HUES48 (cell line): ENCODE measurements around the gene OSBP2.
"Not testable (repeated sequence)": the region's sequence is repeated elsewhere in the genome, so short reads cannot be mapped to it uniquely, and the experiment has no call there.

Source experiments
- H3K27ac ChIP-seq: one replicate; pipeline ENCODE4 v1.7.0; 2013; ENCODE audit warnings: low read depth, low read length, inconsistent platforms
- H3K27me3 ChIP-seq: 2 replicates; pipeline ENCODE4 v1.6.1; 2013; ENCODE audit warnings: mild to moderate bottlenecking, low read length; ENCODE audit not compliant: control insufficient read depth, insufficient read depth
- H3K36me3 ChIP-seq: 2 replicates; pipeline ENCODE4 v1.6.1; 2013; ENCODE audit warnings: low read length; ENCODE audit not compliant: control insufficient read depth, insufficient read depth
- H3K4me1 ChIP-seq: 2 replicates; pipeline ENCODE4 v1.6.1; 2013; ENCODE audit warnings: mild to moderate bottlenecking, low read length; ENCODE audit not compliant: control insufficient read depth, insufficient read depth
- H3K4me3 ChIP-seq: 2 replicates; pipeline ENCODE4 v1.5.1; 2013; ENCODE audit warnings: mild to moderate bottlenecking, low read depth, low read length
- H3K9ac ChIP-seq: 2 replicates; pipeline ENCODE4 v1.6.1; 2013; ENCODE audit warnings: mild to moderate bottlenecking, low read depth, low read length, moderate library complexity
- H3K9me3 ChIP-seq: 2 replicates; pipeline ENCODE4 v1.6.1; 2013; ENCODE audit warnings: low read length; ENCODE audit not compliant: control insufficient read depth, insufficient read depth

The OSBP2 gene

DNA sequence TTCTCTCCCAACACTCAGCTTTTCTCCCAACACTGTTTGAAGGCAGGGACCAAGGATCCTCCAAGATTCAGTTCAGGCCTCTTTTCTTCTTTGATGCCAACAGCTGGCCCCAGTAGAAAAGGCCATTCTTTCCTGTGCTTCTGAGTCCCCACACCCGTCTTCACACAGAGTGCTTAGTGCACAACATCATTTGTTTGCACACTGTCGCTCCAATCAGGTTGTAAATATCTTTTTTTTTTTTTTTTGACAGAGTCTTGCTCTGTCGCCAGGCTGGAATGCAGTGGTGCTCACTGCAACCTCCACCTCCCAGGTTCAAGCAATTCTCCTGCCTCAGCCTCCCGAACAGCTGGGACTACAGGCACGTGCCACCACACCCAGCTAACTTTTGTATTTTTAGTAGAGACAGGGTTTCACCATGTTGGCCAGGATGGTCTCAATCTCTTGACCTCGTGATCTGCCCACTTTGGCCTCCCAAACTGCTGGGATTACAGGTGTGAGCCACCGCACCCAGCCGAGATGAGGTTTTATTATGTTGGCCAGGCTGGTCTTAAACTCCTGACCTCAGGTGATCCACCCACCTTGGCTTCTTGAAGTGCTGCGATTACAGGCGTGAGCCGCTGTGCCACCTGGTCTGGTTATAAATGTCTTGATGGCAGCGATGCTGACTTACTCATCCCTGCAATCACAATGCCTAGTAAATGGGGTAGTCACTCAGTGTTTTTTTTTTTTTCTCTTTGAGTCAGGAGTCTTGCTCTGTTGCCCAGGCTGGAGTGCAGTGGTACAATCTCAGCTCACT lies 14.6 kb upstream of the OSBP2 start:
- H3K4me1 ChIP-seq: peaks cover 12% of the 10 kb centered on the region; the same call in 1 of the 2 replicates
- not testable (repeated sequence) for H3K36me3 ChIP-seq, H3K27me3 ChIP-seq, H3K4me3 ChIP-seq, H3K9ac ChIP-seq, H3K9me3 ChIP-seq, H3K27ac ChIP-seq

DNA sequence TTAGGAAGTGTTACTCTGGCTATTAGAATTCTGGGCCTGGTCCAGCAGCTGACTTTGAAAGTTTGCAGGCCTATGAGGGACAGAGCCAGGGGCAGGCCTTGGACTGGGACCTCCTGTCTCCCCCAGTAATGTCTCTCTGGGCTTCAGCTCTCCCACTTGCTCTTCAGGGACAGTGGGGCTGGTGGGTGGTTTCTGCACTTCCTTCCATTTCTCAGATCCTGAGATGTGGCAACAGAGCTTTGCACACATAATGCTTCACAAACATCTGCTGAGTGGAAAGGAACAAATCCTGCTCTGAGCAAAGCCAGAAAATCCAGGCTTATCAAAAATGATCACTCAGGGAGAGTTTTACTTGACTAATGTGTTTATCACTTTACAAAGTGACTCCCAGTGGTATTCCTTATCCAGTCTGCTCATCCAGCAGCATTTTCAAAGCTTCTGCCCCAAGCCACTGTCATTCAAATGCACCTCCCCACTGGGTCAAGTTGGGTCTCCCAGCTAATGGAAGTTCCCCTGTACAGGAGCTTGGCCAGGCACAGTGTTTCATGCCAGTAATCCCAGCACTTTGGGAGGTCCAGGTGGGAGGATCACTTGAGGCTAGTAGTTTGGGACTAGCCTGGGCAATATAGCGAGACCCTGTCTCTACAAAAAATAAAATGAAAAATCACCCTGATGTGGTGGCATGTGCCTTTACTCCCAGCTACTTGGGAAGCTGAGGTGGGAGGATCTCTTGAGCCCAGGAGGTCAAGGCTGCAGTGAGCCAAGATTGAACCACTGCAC lies 13.5 kb upstream of the OSBP2 start:
- Histone ChIP-seq H3K27ac (no peak overlapping the region), H3K36me3 (no peaks in the 10 kb centered on the region), H3K4me1 (peaks cover 12% of the 10 kb centered on the region; the same call in 1 of the 2 replicates)

DNA sequence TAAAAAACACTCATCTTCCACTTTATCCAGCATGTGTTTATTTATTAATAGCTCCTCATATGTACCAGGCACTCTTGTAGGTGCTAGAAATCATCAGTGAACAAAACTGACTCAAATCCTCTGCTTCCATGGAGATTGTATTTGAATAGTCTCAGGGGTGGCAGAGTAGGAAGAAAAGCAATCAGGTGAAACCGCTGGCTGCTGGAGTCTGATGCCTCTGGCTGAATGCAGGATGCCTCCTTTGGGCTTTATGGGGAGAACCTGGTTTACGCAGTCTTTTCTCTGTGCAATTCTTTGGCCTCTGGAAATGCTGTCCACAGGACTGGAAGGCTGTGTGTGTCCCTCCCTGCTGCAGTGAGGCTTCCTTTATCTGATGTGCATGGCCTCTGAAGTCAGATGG lies 12.8 kb upstream of the OSBP2 start:
- peaks cover 12% of the 10 kb centered on the region; the same call in 1 of the 2 replicates for H3K4me1 ChIP-seq
- no peaks in the 10 kb centered on the region for H3K9me3 ChIP-seq
- no peak overlapping the region for H3K27ac ChIP-seq
- no peaks in the 10 kb centered on the region for H3K36me3 ChIP-seq
- H3K4me3 ChIP-seq: no peak overlapping the region
- H3K9ac ChIP-seq: no peak overlapping the region
- H3K27me3 ChIP-seq: no peaks in the 10 kb centered on the region; the same call in 1 of the 2 replicates

More for the DNA sequence above, 13.5 kb upstream of the OSBP2 start:
- no peak overlapping the region for H3K4me3 ChIP-seq
- H3K9me3 ChIP-seq: no peaks in the 10 kb centered on the region
- H3K27me3 ChIP-seq: no peaks in the 10 kb centered on the region; the same call in 1 of the 2 replicates
- H3K9ac ChIP-seq: no peak overlapping the region

DNA sequence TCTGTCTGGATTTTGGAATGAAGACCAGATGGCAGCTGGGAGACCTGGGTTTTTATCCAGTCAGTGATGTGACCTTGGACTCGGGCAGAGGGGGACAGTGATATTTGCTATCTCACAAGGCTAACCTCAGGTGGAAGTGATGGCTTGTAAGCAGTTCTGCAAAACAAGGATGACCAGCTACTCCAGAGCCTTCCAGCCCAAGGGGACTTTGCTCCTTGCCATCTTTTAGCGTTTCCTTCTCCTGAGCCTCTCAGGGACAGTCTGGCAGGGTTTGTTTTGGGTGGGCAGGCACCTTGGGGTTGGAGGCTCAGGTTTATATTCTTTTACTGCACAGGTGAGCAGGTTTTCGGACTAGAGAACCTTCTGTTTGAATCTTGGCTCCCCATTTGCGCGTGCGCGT lies 9.5 kb upstream of the OSBP2 start:
- Histone ChIP-seq H3K4me3 (no peak overlapping the region), H3K9me3 (no peaks in the 10 kb centered on the region), H3K9ac (no peak overlapping the region), H3K27me3 (no peaks in the 10 kb centered on the region), H3K4me1 (peaks cover 6% of the 10 kb centered on the region; the same call in 1 of the 2 replicates), H3K36me3 (no peaks in the 10 kb centered on the region), H3K27ac (no peak overlapping the region)

DNA sequence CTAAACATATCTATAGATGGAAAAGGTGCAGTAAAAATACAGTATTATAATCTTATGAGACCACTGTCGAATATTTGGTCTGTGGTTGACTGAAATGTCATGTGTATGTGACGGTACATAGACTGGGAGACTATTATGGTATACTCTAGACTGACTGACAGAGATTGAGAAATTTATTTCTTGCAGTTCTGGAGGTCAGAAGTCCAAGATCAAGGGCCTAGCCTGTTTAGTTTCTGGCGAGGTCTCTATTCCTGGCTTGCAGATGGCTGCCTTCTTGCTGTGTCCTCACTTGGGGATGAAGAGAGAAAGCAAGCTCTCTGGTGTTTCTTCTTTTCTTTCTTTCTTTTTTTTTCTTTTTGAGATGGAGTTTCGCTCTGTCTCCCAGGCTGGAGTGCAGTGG lies 7.3 kb upstream of the OSBP2 start:
- Histone ChIP-seq H3K9me3 (no peaks in the 10 kb centered on the region), H3K4me1 (no peaks in the 10 kb centered on the region), H3K27ac (no peak overlapping the region), H3K9ac (no peak overlapping the region), H3K27me3 (no peaks in the 10 kb centered on the region), H3K36me3 (no peaks in the 10 kb centered on the region), H3K4me3 (no peak overlapping the region)

DNA sequence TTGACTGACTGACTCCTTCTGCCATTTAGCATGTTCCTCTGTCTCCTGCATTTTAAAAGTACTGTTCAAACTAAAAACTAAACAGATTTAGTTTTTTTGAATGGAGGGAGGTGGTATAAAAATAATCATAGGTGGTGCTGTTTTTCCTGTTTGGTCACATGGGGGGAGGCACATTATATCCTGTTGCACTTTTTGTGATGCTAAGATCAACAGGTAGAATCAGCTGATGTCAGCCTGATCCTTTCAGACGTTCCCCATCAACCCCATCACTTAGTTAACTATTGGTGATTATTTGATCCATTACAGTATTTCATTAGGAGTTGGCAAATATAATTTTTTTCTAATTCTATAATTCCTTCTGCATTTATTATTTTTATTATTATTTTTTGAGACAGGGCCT lies 5.1 kb upstream of the OSBP2 start:
- H3K27me3 ChIP-seq: no peaks in the 10 kb centered on the region
- H3K9me3 ChIP-seq: no peaks in the 10 kb centered on the region
- H3K36me3 ChIP-seq: no peaks in the 10 kb centered on the region
- no peak overlapping the region for H3K27ac ChIP-seq
- no peak overlapping the region for H3K9ac ChIP-seq
- 0 out of 2 replicates have a peak, but pooled peaks cover 3% of the 10 kb centered on the region for H3K4me1 ChIP-seq
- H3K4me3 ChIP-seq: no peak overlapping the region

DNA sequence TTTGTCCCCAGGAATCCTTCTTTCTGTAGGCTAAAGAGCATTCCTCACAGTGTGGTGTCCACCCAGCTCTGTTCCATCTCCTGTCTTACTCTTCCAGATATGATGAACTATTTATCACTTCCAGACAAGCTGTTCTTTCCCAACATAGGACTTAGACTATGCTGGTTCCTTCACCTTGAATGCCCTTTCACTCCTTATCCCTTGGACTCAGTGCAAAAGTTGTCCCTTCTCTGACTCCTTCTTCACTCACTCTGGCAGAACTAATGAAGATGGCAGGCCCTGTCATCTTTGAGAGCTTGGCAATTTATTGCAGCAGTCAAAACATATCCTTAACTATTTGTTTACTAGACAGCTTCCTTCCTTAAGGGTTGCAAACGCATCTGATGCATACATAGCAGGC lies 3.5 kb upstream of the OSBP2 start:
- H3K9me3 ChIP-seq: no peaks in the 10 kb centered on the region
- peaks cover 6% of the 10 kb centered on the region; the same call in 1 of the 2 replicates for H3K4me1 ChIP-seq
- peaks cover 14% of the 10 kb centered on the region for H3K27me3 ChIP-seq
- no peak overlapping the region for H3K4me3 ChIP-seq
- H3K27ac ChIP-seq: no peak overlapping the region
- H3K9ac ChIP-seq: no peak overlapping the region
- no peaks in the 10 kb centered on the region for H3K36me3 ChIP-seq

DNA sequence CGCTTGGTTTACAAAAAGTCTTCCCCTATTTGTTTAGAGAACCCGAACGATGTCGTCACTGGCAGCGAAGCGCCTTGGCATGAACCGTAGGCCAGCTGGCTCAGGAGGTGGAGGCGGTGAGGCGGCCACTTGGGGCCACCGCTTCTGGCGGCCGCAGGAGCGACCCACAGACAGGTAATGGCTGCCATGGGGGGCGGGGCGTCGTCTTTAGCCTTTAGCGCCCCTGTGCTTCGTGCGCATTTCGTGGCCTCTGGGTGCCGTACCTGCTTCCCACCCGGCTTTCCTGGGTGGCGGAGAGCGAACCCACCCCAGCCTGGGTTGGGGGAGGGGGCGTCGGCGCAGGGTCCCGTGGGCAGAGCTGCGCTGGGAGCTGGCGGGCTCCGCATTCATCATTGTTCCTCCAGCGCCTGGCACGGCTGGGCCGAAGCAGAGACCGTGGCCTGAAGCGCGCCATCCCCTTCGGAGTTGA lies 469 bp upstream of the OSBP2 start:
- Histone ChIP-seq H3K9me3 (no peaks in the 10 kb centered on the region), H3K9ac (peak overlapping the region; percentile 72), H3K4me3 (peak overlapping the region; percentile 81), H3K4me1 (peaks cover 6% of the 10 kb centered on the region; the same call in 1 of the 2 replicates), H3K27me3 (peaks cover 19% of the 10 kb centered on the region), H3K36me3 (no peaks in the 10 kb centered on the region), H3K27ac (peak overlapping the region; percentile 47)

DNA sequence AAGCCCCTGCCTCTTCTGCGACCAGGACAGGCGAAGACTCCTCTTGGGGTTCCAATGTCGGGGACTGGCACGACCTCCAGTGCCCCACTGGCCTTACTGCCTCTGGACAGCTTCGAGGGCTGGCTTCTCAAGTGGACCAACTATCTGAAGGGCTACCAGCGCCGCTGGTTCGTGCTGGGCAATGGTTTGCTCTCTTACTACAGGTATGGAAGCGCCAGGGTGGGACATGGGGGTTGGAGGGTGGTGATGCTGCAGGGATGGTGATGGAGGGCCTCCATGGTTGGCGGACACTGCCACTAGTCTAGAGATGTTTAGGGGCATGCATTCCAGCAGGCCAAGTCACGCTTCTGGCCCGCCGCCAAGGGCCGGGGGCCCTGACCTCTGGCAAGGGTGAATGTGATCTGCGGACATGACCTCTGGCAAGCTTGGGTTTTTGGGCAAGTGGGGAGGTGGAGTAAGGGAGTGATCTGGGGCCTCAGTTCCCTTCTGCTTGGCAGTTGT lies 727 bp downstream of the OSBP2 start:
- H3K9ac ChIP-seq: no peak overlapping the region

DNA sequence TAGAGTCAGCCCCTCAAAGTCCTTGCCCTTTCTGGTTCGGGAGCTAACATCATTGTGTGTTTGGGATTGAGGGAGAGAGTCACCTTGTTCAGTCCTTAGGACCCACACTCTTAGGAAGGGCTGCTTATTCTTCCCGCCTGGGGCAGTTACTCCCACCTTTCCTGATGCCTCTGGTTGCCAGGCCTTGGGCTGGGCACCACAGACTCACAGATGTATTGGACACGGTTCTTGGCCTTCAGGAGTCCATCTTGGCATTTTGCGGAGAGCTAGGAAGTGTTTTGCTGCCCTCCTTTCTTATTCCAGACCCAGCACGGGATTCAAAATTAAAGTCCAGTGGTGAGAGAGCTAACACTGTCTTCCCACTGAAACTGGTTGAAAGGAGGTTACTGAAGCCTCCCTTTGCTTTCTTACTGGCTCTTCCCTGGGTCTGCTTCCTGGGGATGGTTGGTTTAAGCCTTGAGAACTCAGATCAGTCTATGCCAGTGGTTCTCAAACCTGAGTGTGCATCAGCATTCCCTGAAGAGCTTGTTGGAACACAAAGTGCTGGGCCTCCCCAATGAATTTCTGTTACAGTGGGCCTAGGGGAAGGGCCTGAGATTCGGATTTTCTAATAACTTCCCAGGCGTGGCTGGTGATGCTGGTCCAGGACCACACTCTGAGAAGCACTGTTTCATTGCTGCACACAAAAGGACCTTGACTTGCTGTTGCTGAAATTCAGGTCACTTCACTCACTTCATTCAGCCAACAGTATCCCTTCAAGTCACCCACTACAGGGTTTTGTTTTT lies 1.4 kb downstream of the OSBP2 start:
- no peak overlapping the region for H3K27ac ChIP-seq
- no peaks in the 10 kb centered on the region for H3K9me3 ChIP-seq
- peaks cover 19% of the 10 kb centered on the region for H3K27me3 ChIP-seq
- no peaks in the 10 kb centered on the region for H3K36me3 ChIP-seq
- peak overlapping the region; percentile 89; the same call in 1 of the 2 replicates for H3K4me3 ChIP-seq
- H3K9ac ChIP-seq: no peak overlapping the region
- peaks cover 6% of the 10 kb centered on the region; the same call in 1 of the 2 replicates for H3K4me1 ChIP-seq

More for the DNA sequence above, 727 bp downstream of the OSBP2 start:
- Histone ChIP-seq H3K27ac (no peak overlapping the region), H3K36me3 (no peaks in the 10 kb centered on the region), H3K9me3 (no peaks in the 10 kb centered on the region), H3K4me1 (peaks cover 6% of the 10 kb centered on the region; the same call in 1 of the 2 replicates), H3K27me3 (peaks cover 19% of the 10 kb centered on the region), H3K4me3 (peak overlapping the region; percentile 89)
